ENCODE results near the gene PTPN6. TPM values are rescaled to one million over a fixed set of nuclear protein-coding genes. Genes with fewer than 3 reads are reported as not detected.

The PTPN6 gene
- total RNA-seq, 1 donor from 2014 or later = 6.0 TPM

DNA sequence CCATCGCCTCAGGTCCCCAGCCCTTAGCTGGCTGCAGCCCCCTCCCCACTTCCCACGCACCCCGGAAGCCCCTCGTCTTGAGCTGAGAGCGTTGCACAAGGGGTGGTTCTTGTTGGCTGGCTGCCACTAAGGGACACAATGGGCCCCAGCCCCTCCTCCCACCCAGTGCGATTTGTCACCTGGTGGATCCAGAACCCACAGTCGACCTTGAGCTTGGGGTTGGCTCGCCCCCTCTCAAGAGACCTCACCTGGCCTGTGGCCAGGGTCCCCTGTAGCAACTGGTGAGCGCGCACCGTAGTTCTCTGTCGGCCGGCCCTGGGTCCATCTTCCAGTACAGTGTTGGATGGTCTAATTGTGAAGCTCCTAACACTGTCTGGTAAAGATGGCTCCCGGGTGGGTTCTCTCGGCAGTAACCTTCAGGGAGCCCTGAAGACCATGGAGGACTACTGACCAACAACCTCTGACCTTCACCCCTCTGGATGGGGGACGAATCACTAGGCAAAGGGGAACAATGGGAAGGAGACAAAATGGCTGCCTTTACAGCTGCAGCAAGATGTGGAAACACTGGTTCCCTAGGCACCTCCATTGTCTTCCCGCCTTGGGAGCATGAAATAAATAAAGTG lies 12.7 kb downstream of the PTPN6 start:
- H3K36me3 Mint-ChIP-seq = peaks cover 15% of the 10 kb centered on the region
- peaks cover 14% of the 10 kb centered on the region for H3K79me2 ChIP-seq (ENCODE audit: low read depth)
- no peaks in the 10 kb centered on the region for H3K9me3 ChIP-seq (ENCODE audit: low read depth)
- H3F3A ChIP-seq (ENCODE audit: low read depth) = peaks cover 73% of the 10 kb centered on the region
- H3K9ac ChIP-seq = no peak overlapping the region
- peaks cover 41% of the 10 kb centered on the region for H3K4me1 Mint-ChIP-seq
- no peak for DNase-seq (ENCODE audit: low spot score)
- no peaks in the 10 kb centered on the region for H3K36me3 ChIP-seq
- H3K27me3 Mint-ChIP-seq (ENCODE audit: insufficient read depth, low read depth) = peaks cover 8% of the 10 kb centered on the region
- peak overlapping the region; percentile 21 for H3K4me3 Mint-ChIP-seq
- no peak overlapping the region for H2AFZ ChIP-seq (replicated peaks)
- no peaks in the 10 kb centered on the region for H3K9me3 Mint-ChIP-seq
- no peaks in the 10 kb centered on the region for H4K20me1 ChIP-seq (ENCODE audit: low read depth)
- no peaks in the 10 kb centered on the region for H3K27me3 ChIP-seq
- H3K4me2 ChIP-seq = no peak overlapping the region
- peaks cover 20% of the 10 kb centered on the region for H3K4me1 ChIP-seq
- TF ChIP-seq EZH2 (IDR thresholded peaks at IDR 0.05) (no peak), EZH2phosphoT487 (IDR thresholded peaks at IDR 0.05) (no peak)
- TF ChIP-seq, protein P1, sequence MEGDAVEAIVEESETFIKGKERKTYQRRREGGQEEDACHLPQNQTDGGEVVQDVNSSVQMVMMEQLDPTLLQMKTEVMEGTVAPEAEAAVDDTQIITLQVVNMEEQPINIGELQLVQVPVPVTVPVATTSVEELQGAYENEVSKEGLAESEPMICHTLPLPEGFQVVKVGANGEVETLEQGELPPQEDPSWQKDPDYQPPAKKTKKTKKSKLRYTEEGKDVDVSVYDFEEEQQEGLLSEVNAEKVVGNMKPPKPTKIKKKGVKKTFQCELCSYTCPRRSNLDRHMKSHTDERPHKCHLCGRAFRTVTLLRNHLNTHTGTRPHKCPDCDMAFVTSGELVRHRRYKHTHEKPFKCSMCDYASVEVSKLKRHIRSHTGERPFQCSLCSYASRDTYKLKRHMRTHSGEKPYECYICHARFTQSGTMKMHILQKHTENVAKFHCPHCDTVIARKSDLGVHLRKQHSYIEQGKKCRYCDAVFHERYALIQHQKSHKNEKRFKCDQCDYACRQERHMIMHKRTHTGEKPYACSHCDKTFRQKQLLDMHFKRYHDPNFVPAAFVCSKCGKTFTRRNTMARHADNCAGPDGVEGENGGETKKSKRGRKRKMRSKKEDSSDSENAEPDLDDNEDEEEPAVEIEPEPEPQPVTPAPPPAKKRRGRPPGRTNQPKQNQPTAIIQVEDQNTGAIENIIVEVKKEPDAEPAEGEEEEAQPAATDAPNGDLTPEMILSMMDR (IDR thresholded peaks at IDR 0.05) = no peak
- peak overlapping the region; percentile 83 for H3K27ac Mint-ChIP-seq
- H3K27ac ChIP-seq = no peak overlapping the region
- no peak overlapping the region for H3K4me3 ChIP-seq

DNA sequence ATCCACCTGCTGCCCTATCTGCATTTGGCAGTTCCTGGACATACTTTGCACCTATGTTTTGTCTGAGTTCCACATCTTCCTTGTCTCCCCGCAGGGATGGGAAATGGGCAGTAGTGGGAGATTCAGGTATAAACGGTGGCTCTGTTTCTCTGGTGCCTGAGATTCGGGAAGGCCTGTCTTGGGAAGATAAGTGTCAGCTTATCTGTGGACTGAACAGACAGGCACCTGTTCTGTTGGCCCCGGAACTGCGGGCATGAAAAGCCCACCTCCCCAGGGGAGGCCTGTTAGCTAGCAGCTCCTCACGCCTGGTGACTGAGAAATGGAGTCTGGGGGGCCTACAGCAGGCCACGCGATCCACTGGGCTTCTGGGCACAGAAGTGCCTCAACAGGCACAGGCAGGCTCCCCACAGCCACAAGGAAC lies 13.5 kb downstream of the PTPN6 start:
- Mint-ChIP-seq H3K36me3 (peaks cover 19% of the 10 kb centered on the region), H3K4me3 (peak overlapping the region; percentile 21), H3K4me1 (peaks cover 40% of the 10 kb centered on the region), H3K9me3 (no peaks in the 10 kb centered on the region), H3K27me3 (ENCODE audit: insufficient read depth, low read depth) (peaks cover 8% of the 10 kb centered on the region), H3K27ac (peak overlapping the region; percentile 83)
- Histone ChIP-seq H3K36me3 (no peaks in the 10 kb centered on the region), H3F3A (ENCODE audit: low read depth) (peaks cover 78% of the 10 kb centered on the region), H3K9me3 (ENCODE audit: low read depth) (no peaks in the 10 kb centered on the region), H3K79me2 (ENCODE audit: low read depth) (peaks cover 21% of the 10 kb centered on the region), H3K4me3 (no peak overlapping the region), H3K4me2 (no peak overlapping the region), H4K20me1 (ENCODE audit: low read depth) (peaks cover 4% of the 10 kb centered on the region), H2AFZ (replicated peaks) (no peak overlapping the region), H3K9ac (no peak overlapping the region), H3K27me3 (no peaks in the 10 kb centered on the region), H3K4me1 (peaks cover 27% of the 10 kb centered on the region), H3K27ac (peak overlapping the region; percentile 27)
- DNase-seq (ENCODE audit: low spot score) = no peak
- TF ChIP-seq EZH2phosphoT487 (IDR thresholded peaks at IDR 0.05) (no peak), EZH2 (IDR thresholded peaks at IDR 0.05) (no peak)
- TF ChIP-seq, protein P1 (IDR thresholded peaks at IDR 0.05) = no peak

DNA sequence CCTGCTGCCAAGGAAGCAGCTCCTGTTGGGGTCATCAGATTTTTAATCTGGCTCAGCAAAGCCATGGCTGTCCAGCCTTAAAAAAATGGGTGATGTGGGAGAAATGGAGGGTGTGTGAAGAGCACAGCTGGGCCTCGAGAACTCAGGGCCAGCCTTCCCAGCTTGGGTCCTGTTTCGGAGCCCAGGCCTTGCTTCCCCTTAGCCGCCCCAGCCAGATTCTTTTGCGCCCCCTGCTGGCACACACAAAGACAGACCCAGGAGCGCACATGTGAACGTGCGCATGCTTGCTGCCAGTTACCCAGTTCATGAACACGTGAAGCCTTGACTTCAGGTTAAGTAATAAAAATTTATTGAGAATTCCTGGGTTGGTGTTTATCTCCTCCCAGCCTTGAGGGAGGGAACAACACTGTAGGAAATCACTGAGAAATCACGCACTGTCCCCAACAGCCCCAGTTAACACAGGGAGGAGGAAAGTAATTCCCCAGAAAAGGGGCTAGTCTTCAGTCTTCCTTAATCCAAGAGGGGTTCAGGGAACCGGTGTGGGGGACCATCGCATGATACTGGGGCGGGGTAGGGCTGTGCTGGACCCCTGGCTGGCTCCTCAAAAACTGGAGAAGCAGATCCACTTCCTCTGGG lies 14.0 kb downstream of the PTPN6 start:
- Mint-ChIP-seq H3K9me3 (no peaks in the 10 kb centered on the region), H3K36me3 (peaks cover 19% of the 10 kb centered on the region), H3K4me3 (no peak overlapping the region), H3K27ac (no peak overlapping the region), H3K4me1 (peaks cover 44% of the 10 kb centered on the region), H3K27me3 (ENCODE audit: insufficient read depth, low read depth) (peaks cover 9% of the 10 kb centered on the region)
- H3K36me3 ChIP-seq = no peaks in the 10 kb centered on the region
- H3K27ac ChIP-seq = peak overlapping the region; percentile 27
- no peaks in the 10 kb centered on the region for H3K27me3 ChIP-seq
- H3K79me2 ChIP-seq (ENCODE audit: low read depth) = peaks cover 26% of the 10 kb centered on the region
- DNase-seq (ENCODE audit: low spot score) = peak; percentile 90
- H4K20me1 ChIP-seq (ENCODE audit: low read depth) = peaks cover 4% of the 10 kb centered on the region
- no peak overlapping the region for H3K4me2 ChIP-seq
- no peaks in the 10 kb centered on the region for H3K9me3 ChIP-seq (ENCODE audit: low read depth)
- H3K4me3 ChIP-seq = no peak overlapping the region
- peaks cover 27% of the 10 kb centered on the region for H3K4me1 ChIP-seq
- H3K9ac ChIP-seq = no peak overlapping the region
- H3F3A ChIP-seq (ENCODE audit: low read depth) = peaks cover 78% of the 10 kb centered on the region
- H2AFZ ChIP-seq (replicated peaks) = no peak overlapping the region
- TF ChIP-seq EZH2 (IDR thresholded peaks at IDR 0.05) (no peak), EZH2phosphoT487 (IDR thresholded peaks at IDR 0.05) (no peak)
- TF ChIP-seq, protein P1 (IDR thresholded peaks at IDR 0.05) = peak; percentile 87

All from neural progenitor cell (in vitro differentiated cells).